Pericardium fibroblast (primary cell): Measurements from ENCODE around the gene TMEM126A. TPM values are rescaled to one million over a fixed set of nuclear protein-coding genes. Genes with fewer than 3 reads are reported as not detected.

Experiments used
- total RNA-seq: library from RNA; depleted of rRNA; stranded (reverse); fragments of >200 nt; gene quantifications from 2 replicates; pipeline ENCODE4 v1.2.3, GENCODE V29; 2015

Gene TMEM126A
- 27.6 and 42.2 TPM in 2 replicates for total RNA-seq

GRCh38 chr11:85647604-85648299 is at the start of gene TMEM126A:
TSS of gene TMEM126A (plus strand) at chr11:85647967. CDS start at chr11:85650256, 2,289 bp downstream.

GRCh38 chr11:85627332-85627997 is 20.3 kb upstream of the TMEM126A start, which contains the start of gene DLG2:
TSS of gene DLG2 (minus strand) at chr11:85627344.

GRCh38 chr11:85627998-85628770 is 19.6 kb upstream of the TMEM126A start, which contains the start of gene TMEM126B:
TSS of gene TMEM126B (plus strand) at chr11:85628593. CDS start at chr11:85628608, 15 bp downstream.

GRCh38 chr11:85664615-85665481 is 17.1 kb downstream of the TMEM126A start, which contains the start of gene CREBZF:
TSS of gene CREBZF (minus strand) at chr11:85665129. CDS start at chr11:85664875, 254 bp downstream.

GRCh38 chr11:85685820-85686459 is 38.2 kb downstream of the TMEM126A start, which contains the start of gene CCDC89:
TSS of gene CCDC89 (minus strand) at chr11:85686195. CDS start at chr11:85686130, 65 bp downstream.

Other genes with a start within 250 kb of the TMEM126A start
- 0.12 and 1.6 TPM in 2 replicates for gene DLG2, start 20.6 kb upstream of the TMEM126A start, total RNA-seq
- gene TMEM126B, start 19.4 kb upstream of the TMEM126A start, total RNA-seq, result 47.7 and 49.6 TPM in 2 replicates
- gene CREBZF, start 17.2 kb downstream of the TMEM126A start, total RNA-seq, result 14.0 and 15.4 TPM in 2 replicates
- 2.0 and 4.7 TPM in 2 replicates for gene CCDC89, start 38.2 kb downstream of the TMEM126A start, total RNA-seq
- gene SYTL2, start 163.2 kb downstream of the TMEM126A start, total RNA-seq, result 2.6 and 3.2 TPM in 2 replicates
- gene CCDC83, start 207.4 kb downstream of the TMEM126A start, total RNA-seq, result not detected in 2 replicates